SW 1271 (cell line): Measurements from ENCODE around the gene EXTL1.
A peak's percentile ranks its signal among the peaks of the same experiment; 100 is the strongest.

Experiments
- DNase-seq, 2 experiments: peaks; one replicate each; lab custom pipeline; 2025; lab: John Stamatoyannopoulos, UW

The EXTL1 gene

DNA sequence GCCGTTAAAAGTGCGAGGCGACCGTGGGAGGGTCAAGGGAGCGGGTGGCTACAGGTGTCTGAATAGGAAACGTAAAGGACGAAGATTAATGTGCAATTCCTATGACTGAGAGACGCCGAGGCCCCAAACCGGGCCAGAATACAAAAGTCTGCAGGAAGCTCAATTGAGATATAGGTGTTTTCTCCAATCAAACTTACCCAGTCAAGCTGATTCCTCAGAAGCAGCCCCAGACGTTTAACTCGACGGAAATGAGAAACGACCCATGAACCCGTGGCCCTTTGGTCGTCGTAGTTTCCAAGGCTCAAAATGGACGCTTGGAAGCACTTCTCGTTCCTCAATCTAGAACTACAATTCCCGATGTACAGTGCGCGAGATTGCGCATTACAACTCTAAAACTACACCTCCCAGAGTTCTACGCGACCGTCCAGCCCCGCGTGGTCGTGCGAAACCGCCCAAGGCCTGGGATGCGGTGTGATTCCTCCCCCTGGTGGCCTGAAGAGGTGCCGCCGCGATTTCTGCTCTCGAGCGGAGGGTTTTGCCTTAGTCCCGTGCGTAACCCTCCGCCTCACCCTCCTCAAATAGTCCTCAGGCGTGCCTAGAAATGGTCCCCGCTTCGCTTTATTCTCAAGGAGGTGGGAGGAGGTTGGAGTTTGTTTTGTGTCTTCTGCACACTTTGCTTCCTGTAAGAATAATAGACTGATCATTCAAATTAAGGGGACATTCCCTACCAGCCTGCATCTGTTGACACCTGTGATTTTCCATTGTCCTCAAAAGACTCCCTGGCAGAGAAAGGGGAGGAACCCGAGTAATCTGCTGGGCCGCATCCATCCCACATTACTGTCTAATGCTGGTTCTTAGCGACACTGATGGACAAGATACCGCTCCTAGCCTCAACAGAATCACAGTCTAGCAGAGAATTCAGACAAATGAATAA is 23.5 kb upstream of the EXTL1 start, which contains the start of gene PAFAH2:
Gene PAFAH2 (minus strand): TSS at position 236 of the 934 bp plus-strand sequence. CDS start 7,247 bp downstream, outside the sequence.
- peak; percentile 91 to 98 for DNase-seq

DNA sequence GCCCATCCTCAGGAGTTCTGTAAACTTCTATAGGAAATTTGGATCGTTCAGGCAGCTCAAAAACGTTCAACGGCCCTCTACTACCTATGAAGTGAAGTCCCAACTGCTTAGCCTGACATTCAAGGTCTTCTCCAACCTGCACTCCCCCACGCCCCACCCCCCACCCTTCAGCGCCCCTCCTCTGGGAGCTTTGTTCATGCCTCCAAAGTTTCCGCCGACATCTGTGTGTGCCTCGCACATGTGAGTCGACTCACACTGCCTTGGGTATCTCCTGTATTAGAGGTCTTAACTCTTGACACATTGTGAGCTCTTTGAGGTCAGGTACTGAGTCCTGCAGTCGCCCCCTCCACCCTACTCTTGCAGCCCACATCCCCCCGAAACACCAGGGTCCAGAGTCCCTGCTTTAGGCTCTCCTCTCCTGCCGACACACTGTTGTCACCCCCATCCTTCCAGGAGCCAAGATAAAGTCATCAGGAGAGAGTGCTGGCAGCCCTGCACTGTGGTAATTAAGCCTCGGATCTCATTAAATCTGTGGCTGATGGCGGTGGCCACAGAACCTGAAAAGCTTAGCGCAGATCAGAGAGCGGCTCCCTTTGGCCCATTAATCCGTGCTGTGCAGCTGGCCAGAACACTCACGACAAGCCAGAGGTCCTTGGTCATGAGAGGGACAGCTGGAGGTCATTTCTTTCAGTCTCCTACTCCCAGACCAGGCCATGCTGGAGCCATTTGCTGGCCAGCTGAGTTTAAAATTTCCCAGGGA is 22.4 kb upstream of the EXTL1 start:
- no peak for DNase-seq

DNA sequence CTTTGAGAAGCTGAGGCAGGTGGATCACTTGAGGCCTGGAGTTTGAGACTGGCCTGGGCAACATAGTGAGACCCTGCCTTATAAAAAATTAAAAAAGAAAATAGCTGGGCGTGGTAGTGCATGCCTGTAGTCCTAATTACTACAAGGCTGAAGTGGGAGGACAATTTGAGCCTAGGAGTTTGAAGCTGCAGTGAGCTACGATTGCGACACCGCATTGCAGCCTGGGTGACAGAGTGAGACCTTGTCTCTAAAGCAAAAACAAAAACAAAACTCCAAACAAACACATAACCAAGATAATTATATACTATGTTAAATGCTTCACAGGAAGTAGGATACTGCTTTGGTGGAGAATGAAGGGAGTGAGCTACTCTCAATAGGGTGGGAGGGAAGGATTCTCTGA is 18.3 kb upstream of the EXTL1 start:
- DNase-seq = no peak

DNA sequence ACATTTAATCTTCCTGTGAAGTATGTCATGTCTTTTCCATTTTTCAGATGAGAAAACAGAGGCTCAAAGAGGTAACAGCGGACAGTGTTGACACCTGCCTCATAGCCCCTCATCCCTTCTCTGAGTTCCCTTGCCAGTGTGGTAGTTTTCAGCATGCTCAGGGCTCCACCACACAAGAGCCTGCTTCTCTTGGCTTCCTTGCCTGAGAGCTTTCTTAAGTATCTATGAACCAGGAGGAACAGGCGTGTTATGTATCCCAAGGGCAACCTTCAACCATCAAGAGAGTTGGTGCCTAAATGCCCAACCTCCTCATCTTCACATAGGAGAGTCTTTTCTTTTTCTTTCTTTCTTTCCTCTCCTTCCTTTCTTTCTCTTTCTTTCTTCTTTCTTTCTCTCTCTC is 17.8 kb upstream of the EXTL1 start:
- DNase-seq = no peak

DNA sequence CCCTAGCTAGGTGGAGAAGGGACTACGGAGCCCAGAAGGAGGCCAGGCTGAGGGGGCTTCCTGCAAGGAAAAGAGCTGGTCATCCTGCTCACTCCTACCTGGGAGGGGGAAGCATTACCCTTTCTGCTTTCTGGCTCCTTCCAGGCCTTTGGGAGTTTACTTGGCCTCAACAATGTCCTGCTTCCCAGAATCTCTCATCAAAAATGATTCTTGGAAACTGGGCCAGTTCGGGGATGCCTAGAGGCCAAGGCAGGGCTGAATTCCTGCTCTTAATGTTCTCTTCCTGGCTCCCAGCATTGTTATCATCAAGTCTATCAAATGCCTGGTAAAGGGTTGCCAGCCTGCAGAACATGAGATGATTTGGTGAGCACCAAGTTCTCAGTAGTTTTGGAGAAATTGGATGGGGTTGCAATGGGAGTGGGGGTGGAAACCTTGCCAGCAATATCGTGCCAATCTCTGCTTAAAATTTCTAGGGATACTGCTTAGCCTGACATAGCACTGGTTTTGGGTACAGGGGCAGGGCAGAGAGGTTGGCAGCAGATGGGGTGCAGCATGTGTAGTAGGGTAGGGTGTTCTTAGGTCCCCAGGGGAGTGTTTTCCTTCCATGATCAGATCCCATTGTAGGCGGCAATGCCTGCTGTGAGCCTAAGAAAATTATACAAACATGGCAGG is 16.0 kb upstream of the EXTL1 start:
- no peak for DNase-seq

DNA sequence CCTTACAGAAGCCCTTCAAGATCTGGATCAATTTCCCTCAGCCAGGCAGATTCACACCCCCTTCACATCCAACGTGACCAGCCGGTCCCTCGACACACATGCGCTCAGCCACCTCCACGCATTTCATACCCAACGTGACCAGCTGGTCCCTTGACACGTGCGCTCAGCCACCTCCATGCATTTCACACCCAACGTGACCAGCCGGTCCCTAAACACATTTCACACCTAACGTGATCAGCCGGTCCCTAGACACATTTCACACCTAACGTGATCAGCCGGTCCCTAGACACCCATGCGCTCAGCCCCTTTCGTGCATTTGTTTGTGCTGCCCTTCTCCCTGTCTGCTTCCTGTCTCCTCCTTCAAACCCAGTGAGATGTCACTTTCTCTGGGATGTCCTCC is 14.9 kb upstream of the EXTL1 start:
- no peak for DNase-seq

DNA sequence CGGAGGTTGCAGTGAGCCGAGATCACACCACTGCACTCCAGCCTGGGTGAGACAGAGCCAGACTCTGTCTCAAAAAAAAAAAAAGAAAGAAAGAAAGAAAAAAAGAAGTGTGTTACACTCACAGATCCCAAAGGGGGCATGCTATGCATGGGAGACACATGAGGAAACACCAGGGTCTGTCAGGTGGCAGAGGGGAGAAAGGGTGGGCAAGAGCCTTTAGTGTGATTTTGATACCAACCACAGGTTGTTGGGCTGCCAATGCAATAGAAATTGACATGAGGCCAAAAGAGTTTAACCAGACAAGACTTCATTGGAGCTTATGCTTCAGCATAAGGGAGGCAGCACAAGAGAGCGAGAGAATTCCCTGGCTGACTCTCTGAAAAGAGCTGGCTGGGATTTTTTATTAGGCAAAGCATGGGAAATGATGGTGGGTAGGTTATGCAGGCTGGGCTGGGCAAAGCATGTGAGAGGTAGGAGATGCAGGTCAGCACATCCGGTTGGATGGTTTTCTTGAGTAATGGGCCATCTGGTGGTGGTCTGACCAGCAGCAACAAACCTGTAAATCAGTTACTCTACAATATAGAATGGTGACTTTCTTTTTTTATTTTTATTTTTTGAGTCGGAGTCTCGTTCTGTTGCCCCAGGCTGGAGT is 11.7 kb upstream of the EXTL1 start:
- no peak for DNase-seq

DNA sequence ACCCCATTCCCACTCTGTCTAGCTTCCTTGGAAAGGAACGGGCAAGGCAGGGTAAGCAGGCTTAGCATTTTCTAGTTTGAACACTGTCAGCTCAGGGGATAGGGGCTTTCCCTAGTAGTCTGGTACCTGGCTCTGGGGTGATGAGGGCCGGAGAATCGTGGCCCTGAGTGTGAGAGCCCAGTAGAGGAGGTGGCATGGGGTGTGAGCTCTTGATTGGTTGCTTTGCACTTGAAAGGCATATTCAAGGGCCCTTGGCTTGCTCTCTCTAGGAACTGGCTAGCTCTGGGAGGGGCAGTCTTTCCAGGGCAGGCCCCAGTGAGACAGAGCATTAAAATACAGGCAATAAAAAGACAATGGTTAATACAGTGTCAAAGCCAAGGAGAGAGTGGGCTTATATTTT is 10.8 kb upstream of the EXTL1 start:
- DNase-seq = no peak

DNA sequence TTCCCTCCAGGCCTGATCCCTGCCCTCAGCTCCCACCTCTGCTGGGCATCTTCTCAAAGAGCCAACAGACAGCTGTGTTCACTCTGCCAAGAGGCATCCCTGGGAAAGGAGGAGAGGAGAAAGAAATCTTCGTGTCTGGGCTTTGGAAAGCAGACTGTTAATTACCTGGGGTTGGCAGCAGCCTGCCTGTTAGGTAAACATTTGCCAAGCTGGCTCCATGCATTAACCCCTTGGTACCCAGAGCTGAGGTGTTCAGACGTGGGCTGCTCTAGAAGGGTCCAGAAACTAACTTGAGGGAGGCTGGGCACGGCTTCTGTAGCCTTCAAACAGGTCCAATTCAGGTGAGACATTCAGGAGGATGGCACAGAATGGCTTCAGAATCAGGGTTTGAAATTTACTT is 8.7 kb upstream of the EXTL1 start:
- DNase-seq = no peak

DNA sequence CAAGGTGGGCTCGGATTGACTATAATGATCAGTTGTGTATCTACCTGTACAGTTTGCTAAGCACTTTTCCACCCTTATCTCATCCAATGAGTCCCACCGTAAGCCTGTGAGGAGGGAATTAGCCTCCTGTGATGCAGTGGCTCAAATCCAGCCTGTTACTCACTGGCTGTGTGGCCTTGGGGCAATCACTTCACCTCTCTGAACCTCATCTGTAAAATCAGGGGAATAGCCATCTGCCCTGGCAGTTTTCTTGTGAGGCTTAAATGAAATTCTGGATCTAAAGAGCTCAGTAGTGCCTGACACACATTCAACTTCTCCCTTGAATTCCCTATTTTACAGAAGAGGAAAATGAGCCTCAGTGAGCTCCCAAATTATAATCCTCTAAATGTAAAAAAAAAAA is 7.4 kb upstream of the EXTL1 start:
- no peak for DNase-seq

DNA sequence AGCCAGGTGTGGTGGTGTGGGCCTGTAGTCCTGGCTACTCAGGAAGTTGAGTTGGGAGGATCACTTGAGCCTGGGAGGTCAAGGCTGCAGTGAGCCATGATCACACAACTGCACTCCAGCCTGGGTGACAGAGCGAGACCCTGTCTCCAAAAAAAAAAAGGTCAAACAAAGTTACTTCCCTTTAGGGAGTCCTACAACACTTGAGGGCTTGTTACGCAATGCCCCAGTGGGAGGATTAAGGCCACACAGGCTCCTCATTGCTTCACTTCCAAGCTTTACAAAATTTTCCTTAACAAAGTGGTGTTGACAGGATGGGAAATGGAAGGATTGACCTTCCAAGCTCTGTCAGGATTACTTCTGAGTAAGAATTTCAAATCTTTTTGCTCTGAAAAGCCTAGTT is 6.2 kb upstream of the EXTL1 start:
- no peak for DNase-seq

DNA sequence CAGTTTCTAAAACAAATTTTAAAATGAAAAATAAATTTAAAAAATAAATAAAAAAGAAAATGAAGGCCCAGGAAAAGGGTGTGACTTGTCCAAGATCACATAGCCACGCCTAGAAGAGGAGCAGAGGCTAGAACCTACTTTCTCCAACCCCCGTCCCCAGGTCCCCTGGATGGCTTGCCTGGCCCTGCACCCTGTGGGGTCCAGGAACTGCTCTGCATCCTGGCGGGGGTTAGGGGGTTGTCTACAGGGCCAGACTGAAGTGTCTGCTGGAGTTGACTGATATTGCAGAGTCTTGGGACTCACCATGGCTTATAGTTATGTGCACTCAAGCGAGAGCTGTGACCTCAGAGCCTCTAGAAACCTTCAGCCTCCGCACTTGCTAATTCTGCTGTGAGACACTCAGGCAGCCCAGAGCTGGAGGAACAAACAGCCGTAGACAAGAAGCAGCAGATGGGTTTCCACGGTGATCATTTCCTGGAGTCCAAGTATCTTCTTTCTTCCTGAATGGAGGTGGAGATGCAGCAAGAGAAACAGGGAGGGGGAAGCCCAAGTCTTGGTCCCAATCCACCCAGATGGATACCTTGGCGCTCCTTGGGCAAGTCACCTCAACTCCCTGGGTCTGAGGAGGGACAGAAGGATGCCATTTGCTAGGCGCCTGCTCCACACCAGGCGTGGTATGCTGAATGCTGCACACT is 5.2 kb upstream of the EXTL1 start:
- DNase-seq = no peak

DNA sequence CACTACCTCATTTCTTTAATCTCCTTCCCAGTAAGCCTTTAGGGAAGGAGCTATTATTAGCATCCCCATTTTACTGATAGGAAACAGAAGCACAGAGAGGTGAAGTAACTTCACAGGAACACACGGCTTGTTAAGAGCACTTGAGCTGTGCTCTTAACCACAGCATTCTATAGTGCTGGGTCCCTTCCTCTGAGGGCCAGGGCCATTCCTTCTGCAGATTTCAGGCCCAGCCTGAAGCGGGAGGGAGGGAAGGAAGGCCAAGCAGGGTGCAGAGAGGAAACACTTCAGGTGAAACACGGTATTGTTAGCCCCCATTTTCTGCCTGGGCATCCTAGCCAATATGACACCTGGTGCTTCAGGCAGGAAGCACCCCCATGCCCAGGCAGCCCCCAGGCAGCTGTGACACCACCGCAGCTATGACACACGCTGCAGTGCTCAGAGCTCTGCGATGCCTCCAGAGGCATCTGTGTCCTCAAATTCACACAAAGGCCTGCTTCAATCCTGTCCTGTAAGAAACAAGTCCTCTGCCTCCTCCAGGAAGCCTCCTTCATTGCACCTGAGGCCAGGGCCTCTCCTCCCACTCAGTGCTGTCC is 4.5 kb upstream of the EXTL1 start:
- no peak for DNase-seq

DNA sequence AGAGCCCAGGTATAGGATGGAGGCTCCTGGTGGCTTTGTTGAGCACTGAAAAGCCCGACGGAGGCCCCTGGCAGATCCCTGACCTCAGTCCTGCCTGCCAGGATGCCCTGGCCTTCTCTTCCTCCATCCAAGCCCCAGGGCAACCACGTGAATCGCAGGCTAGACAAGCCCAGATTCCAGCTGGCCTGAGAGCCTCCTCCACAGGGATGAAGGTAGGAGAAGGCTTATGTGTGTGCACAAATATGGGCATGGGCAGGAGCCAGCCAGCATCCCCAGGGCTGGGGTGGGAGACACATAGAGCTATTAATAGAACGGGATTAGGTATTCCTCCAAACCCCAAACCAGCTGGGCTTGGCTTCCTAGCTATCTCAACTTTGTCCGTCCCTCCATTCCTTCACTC is 4.0 kb upstream of the EXTL1 start:
- DNase-seq = no peak

DNA sequence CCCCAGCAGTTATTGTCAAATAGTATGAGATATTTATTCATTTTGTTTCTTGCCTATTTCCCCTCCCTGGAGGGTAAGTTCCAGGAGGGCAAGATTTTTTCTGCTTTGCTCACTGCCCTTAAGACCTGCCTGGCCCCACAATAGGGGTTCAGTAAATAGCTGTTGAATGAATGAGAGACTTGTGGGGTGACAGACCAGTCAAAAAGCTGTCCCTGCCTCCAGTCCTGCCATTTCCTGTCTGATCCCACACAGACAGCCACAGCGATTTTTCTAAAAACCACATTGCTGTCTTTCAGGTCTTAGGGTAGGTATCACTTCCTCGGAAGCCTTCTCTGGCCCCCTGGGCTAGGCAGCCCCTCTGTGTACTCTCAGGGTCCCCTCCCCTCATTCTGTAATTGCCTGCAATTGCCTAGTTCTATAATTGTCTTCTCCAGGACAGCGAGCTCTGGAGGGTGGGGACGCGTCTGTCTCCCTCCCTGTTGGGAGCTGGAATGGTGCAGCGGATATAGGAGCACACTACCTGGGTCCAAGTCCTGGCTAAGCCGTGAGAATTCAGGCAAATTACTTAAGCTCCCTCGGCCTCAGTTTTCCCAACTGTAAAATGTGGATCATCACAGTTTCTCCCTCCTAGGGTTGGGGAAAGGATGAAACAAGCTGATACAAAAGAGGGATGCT is 1.8 kb upstream of the EXTL1 start:
- no peak for DNase-seq

DNA sequence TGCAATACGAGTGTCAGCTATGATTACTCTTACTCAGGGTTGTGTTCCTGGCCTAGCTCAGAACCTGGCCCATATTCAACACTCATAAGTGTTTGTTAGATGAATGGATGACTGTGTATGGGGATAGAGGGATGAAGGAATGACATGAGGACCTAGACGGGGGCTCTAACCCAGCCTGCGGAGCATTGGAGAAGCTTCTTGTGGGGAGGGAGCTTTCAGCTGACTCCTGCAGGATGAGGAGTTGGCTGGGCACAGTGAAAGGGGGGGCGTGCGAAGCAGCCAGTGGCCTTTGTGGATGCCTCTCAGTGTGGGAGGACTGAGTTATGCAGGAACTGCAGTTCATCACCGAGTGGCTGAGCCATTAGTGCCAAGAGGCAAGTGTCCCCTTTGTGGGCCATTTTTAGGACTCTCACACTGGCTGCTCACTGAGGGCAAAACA is 1.2 kb upstream of the EXTL1 start:
- no peak for DNase-seq

DNA sequence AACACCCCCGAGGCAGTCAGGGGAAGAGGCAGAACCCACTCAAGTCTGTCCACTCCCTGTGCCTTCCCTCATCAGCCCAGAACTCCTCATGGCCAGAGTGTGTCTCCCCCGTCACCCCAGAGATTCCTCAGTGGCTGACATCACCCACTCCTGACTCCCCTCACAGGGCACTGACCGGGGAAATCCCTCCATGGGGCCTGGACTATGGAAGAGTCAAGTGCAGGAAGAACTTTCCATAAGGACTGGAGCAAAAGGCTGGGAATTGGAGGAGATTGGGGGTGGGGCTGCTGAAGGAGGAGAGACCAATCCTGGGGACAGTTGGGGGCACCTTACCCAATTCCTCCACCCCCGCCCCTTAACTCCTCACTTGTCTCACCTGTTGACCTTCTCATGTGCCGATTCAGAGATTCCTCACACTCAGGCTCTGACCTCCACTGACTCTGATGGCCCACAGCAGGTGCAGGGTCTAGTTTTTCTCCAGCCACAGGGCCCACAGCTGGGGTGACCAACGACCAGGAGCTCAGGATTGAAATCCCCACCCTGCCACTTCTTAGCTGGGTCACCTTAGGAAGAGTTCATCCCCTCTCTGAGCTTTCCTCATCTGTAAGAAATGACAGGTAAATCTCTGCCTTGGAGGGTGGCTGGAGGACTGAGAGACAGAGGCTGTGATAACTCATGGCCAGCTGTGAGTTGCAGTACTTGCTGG is 481 bp upstream of the EXTL1 start:
- no peak for DNase-seq

DNA sequence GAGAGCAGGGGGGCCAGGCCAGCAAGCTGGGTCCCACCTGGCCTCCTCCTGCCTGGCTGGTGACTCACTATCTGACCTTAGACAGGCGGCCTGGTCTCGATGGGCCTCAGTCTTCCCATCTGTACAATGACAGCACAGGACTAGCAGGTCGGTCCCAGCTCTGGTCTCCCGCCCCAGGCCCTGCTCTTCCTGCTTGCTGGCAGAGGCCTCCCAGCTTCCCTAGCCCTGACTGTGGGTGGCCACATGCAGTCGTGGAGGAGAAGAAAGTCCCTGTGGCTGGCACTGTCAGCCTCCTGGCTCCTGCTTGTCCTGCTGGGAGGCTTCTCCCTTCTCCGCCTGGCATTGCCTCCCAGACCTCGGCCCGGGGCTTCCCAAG is 817 bp downstream of the EXTL1 start:
- no peak for DNase-seq

DNA sequence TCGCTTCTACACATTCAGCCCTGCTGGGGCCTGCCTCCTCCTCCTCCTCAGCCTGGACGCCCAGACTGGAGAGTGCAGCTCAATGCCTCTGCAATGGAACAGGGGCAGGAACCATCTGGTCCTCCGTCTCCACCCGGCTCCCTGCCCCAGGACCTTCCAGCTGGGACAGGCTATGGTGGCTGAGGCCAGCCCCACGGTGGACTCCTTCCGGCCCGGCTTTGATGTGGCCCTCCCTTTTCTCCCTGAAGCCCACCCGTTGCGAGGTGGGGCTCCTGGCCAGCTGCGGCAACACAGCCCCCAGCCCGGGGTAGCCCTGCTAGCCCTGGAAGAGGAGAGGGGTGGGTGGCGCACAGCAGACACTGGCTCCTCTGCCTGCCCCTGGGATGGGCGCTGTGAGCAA is 1.4 kb downstream of the EXTL1 start:
- DNase-seq = no peak

DNA sequence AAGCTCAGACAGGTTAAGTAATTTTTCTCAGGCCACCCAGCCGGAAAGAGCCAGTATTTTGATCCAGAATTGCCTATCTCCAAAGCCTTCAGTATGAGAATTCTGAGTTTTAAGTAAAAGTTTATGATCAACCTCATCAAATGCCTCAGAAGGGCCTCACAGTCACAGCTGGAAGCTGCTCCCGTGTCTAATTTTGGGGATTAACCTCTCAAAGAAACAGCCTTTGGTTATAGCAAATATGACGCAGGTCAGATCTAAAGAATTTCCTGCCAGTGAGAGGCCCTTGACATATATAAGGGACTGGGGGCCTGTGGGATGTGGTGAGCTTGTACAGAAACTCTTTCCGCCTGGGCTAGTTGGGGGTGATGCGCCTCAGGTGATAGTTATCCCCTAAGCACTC is 2.3 kb downstream of the EXTL1 start:
- DNase-seq = no peak
